Activated CD8-positive, alpha-beta T cell treated with anti-CD3 and anti-CD28 coated beads for 36 hours (primary cell): ENCODE results near the gene VEZT. TPM values are rescaled to one million over a fixed set of nuclear protein-coding genes. Genes with fewer than 3 reads are reported as not detected.

Source experiments
- ATAC-seq: fragments of 200-7000 bp; cut with Tn5 transposase; one replicate; pipeline ENCODE4 v1.10.0; 2021; ENCODE audit warnings: mild to moderate bottlenecking, moderate library complexity
- CTCF ChIA-PET: fragments of 350-600 bp; sonication (Branson Sonifier 250); formaldehyde crosslinking; loops from one replicate; lab custom pipeline; 2021; ENCODE audit warnings: antibody characterized with exemption; lab: Charles Lee
- POLR2A ChIA-PET: fragments of 350-600 bp; sonication (Branson Sonifier 250); formaldehyde crosslinking; loops from one replicate; lab custom pipeline; 2021; ENCODE audit warnings: antibody characterized with exemption; lab: Charles Lee
- DNase-seq: peaks from one replicate; pipeline ENCODE4 v3.0.0-alpha.2; 2020
- H3K27ac Mint-ChIP-seq: one replicate; pipeline ENCODE4 v1.8.0; 2021; ENCODE audit warnings: mild to moderate bottlenecking, mixed read lengths
- H3K27me3 Mint-ChIP-seq: one replicate; pipeline ENCODE4 v1.8.0; 2021; ENCODE audit warnings: mixed read lengths
- H3K36me3 Mint-ChIP-seq: one replicate; pipeline ENCODE4 v1.8.0; 2021; ENCODE audit warnings: low read depth, mixed read lengths
- H3K4me1 Mint-ChIP-seq: one replicate; pipeline ENCODE4 v1.8.0; 2021; ENCODE audit warnings: low read depth, mixed read lengths
- H3K4me3 Mint-ChIP-seq: one replicate; pipeline ENCODE4 v1.8.0; 2021; ENCODE audit warnings: mild to moderate bottlenecking, moderate library complexity, mixed read lengths
- H3K9me3 Mint-ChIP-seq: one replicate; pipeline ENCODE4 v1.8.0; 2021; ENCODE audit warnings: mixed read lengths
- intact Hi-C: fragments of 100-400 bp; cut with micrococcal nuclease; formaldehyde crosslinking; loops from one replicate; pipeline ENCODE4 v1.10.0; 2022
- total RNA-seq, 2 experiments: library from RNA; stranded (reverse); gene quantifications; one replicate each; pipeline ENCODE4 v1.2.3, GENCODE V29; 2021
- TF ChIP-seq, protein P1 (sequence below): fragments of 200-600 bp; IDR thresholded peaks from one replicate; pipeline ENCODE4 v1.8.0; 2022; ENCODE audit warnings: antibody characterized with exemption, mild to moderate bottlenecking

Gene VEZT
- total RNA-seq, 2 experiments from 2014 or later, result 46.9 to 51.7 TPM

DNA sequence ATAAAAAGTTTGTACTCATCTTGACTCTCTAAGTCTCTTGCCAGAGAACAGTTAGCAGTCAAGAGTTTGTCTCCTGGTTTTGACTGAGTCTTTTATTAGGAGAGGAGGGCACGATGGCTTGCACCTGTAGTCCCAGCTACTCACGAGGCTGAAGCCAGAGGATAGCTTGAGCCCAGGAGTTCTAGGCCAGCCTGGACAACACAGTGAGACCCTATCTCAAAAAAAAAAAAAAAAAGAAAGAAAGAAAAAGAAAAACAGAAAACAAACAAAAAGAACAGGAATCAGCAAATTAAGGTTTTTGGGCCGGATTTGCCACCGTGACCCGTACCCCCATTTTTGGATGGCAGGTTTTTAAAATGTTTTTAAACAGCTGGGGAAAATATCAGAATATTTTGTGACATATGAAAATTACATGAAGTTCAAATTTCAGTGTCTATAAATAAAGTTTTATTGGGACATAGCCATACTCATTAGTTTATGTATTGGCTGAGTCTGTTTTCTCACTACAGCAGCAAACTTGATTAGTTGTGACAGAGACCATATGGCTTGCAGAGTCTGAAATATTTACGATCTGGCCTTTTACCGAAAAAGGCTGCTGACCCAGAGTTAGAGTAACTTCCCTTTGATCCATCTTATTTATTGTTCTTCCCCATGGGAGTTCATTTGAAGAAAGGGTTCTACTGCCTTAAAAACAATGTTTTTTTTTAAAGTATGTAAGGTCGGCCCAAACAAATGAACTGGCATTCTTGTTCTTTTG lies 31.2 kb downstream of the VEZT start:
- CTCF ChIA-PET, result no interaction called here
- POLR2A ChIA-PET, result no interaction called here
- intact Hi-C loops, result no loop called here
- Mint-ChIP-seq H3K36me3 (peaks cover 12% of the 10 kb centered on the region), H3K4me3 (no peak overlapping the region), H3K9me3 (no peaks in the 10 kb centered on the region), H3K4me1 (peaks cover 13% of the 10 kb centered on the region), H3K27me3 (no peaks in the 10 kb centered on the region), H3K27ac (no peak overlapping the region)
- no peak for ATAC-seq
- TF ChIP-seq, protein P1, sequence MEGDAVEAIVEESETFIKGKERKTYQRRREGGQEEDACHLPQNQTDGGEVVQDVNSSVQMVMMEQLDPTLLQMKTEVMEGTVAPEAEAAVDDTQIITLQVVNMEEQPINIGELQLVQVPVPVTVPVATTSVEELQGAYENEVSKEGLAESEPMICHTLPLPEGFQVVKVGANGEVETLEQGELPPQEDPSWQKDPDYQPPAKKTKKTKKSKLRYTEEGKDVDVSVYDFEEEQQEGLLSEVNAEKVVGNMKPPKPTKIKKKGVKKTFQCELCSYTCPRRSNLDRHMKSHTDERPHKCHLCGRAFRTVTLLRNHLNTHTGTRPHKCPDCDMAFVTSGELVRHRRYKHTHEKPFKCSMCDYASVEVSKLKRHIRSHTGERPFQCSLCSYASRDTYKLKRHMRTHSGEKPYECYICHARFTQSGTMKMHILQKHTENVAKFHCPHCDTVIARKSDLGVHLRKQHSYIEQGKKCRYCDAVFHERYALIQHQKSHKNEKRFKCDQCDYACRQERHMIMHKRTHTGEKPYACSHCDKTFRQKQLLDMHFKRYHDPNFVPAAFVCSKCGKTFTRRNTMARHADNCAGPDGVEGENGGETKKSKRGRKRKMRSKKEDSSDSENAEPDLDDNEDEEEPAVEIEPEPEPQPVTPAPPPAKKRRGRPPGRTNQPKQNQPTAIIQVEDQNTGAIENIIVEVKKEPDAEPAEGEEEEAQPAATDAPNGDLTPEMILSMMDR, result no peak
- no peak for DNase-seq

GRCh38 chr12:95253386-95253785 lies 35.8 kb downstream of the VEZT start:
- Mint-ChIP-seq H3K27ac (no peak overlapping the region), H3K4me1 (peaks cover 5% of the 10 kb centered on the region), H3K36me3 (peaks cover 31% of the 10 kb centered on the region), H3K27me3 (no peaks in the 10 kb centered on the region), H3K4me3 (no peak overlapping the region), H3K9me3 (no peaks in the 10 kb centered on the region)
- ChIA-PET CTCF (interaction anchor here (1.4 kb wide), 1 partner anchor 12 kb away, joined by 5 read pairs; no protein-coding TSS in a partner anchor), POLR2A (no interaction called here)
- DNase-seq (no peak), ATAC-seq (no peak)
- TF ChIP-seq, protein P1, result no peak
- intact Hi-C loops, result no loop called here

DNA sequence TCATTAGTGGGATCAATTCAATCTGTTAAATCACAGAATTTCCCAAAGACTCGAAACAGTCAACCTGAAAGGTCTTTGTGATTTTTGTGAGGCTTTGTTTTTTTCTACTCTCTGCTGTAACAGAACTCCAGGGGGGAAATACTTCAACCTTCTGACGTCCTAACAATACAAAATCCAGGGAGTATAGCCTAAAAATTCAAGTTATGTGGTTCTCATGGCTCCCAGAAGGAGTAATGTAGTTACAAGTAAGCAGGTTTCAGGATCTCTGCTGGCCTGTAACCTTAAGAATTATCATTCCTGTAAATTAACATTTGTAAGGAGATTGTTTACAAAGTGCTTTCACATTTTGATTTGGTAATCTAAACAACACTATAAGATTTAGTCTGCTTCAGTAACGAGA lies 39.9 kb downstream of the VEZT start:
- TF ChIP-seq, protein P1, result no peak
- intact Hi-C loops, result no loop called here
- Mint-ChIP-seq H3K36me3 (peaks cover 28% of the 10 kb centered on the region), H3K4me3 (no peak overlapping the region), H3K9me3 (no peaks in the 10 kb centered on the region), H3K27ac (no peak overlapping the region), H3K27me3 (no peaks in the 10 kb centered on the region), H3K4me1 (no peaks in the 10 kb centered on the region)
- ChIA-PET POLR2A (no interaction called here), CTCF (interaction anchor here (0.9 kb wide), 1 partner anchor 9 kb away, joined by 3 read pairs; no protein-coding TSS in a partner anchor)
- no peak for DNase-seq
- ATAC-seq, result no peak

GRCh38 chr12:95258151-95258550 lies 40.5 kb downstream of the VEZT start:
- DNase-seq, result no peak
- peaks cover 29% of the 10 kb centered on the region for H3K36me3 Mint-ChIP-seq
- no peaks in the 10 kb centered on the region for H3K27me3 Mint-ChIP-seq
- POLR2A ChIA-PET, result no interaction called here
- H3K27ac Mint-ChIP-seq, result no peak overlapping the region
- no peaks in the 10 kb centered on the region for H3K4me1 Mint-ChIP-seq
- H3K4me3 Mint-ChIP-seq, result no peak overlapping the region
- ATAC-seq, result no peak
- no peaks in the 10 kb centered on the region for H3K9me3 Mint-ChIP-seq
- CTCF ChIA-PET, result interaction anchor here (0.9 kb wide), 1 partner anchor 8 kb away, joined by 3 read pairs; no protein-coding TSS in a partner anchor
- TF ChIP-seq, protein P1, result no peak
- intact Hi-C loops, result no loop called here

DNA sequence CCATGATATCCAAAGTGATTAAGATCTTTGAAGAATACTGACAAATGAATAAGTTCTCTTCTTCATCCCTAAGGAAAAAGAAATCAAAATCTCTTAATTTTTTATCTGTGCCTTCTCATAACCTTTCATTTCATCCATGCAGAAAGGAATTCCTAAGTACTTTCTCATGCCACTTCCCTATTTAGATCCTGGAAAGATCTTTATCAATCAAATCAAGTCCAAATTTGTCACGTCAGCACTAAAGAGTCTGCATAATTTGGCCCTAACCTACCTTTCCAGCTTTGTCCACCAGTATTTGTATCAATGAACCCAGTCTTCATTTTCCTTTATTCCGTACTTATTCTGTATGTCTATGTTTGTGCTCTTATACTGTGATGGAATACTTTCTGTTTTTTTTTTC lies 41.2 kb downstream of the VEZT start:
- Mint-ChIP-seq H3K27me3 (no peaks in the 10 kb centered on the region), H3K9me3 (no peaks in the 10 kb centered on the region), H3K4me1 (no peaks in the 10 kb centered on the region), H3K27ac (no peak overlapping the region), H3K4me3 (no peak overlapping the region), H3K36me3 (peaks cover 26% of the 10 kb centered on the region)
- ATAC-seq, result no peak
- DNase-seq, result no peak
- TF ChIP-seq, protein P1, result no peak
- POLR2A ChIA-PET, result no interaction called here
- intact Hi-C loops, result no loop called here
- CTCF ChIA-PET, result interaction anchor here (1.1 kb wide), 1 partner anchor 19 kb away, joined by 3 read pairs; no protein-coding TSS in a partner anchor
